HEK293 (cell line): Measurements from ENCODE around the gene PAF1.

Experiments used
- BCL11A ChIP-seq: fragments of 450-650 bp; formaldehyde crosslinking; IDR thresholded peaks from 2 replicates; pipeline ENCODE4 v1.5.1; 2016; ENCODE audit warnings: low read depth, missing biosample characterization, missing genetic modification characterization
- HIC1 ChIP-seq: fragments of 450-650 bp; formaldehyde crosslinking; IDR thresholded peaks from 2 replicates; pipeline ENCODE4 v1.5.1; 2016; ENCODE audit warnings: missing biosample characterization, missing genetic modification characterization
- KLF1 ChIP-seq: fragments of 450-650 bp; formaldehyde crosslinking; IDR thresholded peaks from 2 replicates; pipeline ENCODE4 v1.5.1; 2016; ENCODE audit warnings: missing biosample characterization, missing genetic modification characterization
- KLF7 ChIP-seq: fragments of 450-650 bp; formaldehyde crosslinking; IDR thresholded peaks from 2 replicates; pipeline ENCODE4 v1.5.1; 2016; ENCODE audit warnings: missing biosample characterization, missing genetic modification characterization, borderline replicate concordance
- MZF1 ChIP-seq: fragments of 450-650 bp; formaldehyde crosslinking; IDR thresholded peaks from 2 replicates; pipeline ENCODE4 v1.5.1; 2017; ENCODE audit warnings: missing biosample characterization, missing genetic modification characterization, borderline replicate concordance
- PRDM4 ChIP-seq: fragments of 450-650 bp; formaldehyde crosslinking; IDR thresholded peaks from 2 replicates; pipeline ENCODE4 v1.5.1; 2017; ENCODE audit warnings: missing biosample characterization, missing genetic modification characterization
- TRIM28 ChIP-seq: IDR thresholded peaks from 2 replicates; pipeline ENCODE4 v1.6.1; 2011; ENCODE audit warnings: low read length, control low read depth, borderline replicate concordance
- ZBTB44 ChIP-seq: fragments of 450-650 bp; IDR thresholded peaks from 2 replicates; pipeline ENCODE4 v1.5.1; 2018; ENCODE audit warnings: missing biosample characterization, mild to moderate bottlenecking, missing genetic modification characterization
- ZFP41 ChIP-seq: fragments of 450-650 bp; formaldehyde crosslinking; IDR thresholded peaks from 2 replicates; pipeline ENCODE4 v1.5.1; 2016; ENCODE audit warnings: missing biosample characterization, missing genetic modification characterization, borderline replicate concordance
- ZNF10 ChIP-seq: fragments of 450-650 bp; formaldehyde crosslinking; IDR thresholded peaks from 2 replicates; pipeline ENCODE4 v1.5.1; 2017; ENCODE audit warnings: missing biosample characterization, missing genetic modification characterization
- ZNF132 ChIP-seq: fragments of 450-650 bp; formaldehyde crosslinking; IDR thresholded peaks from 2 replicates; pipeline ENCODE4 v1.5.1; 2017; ENCODE audit warnings: missing biosample characterization, missing genetic modification characterization, borderline replicate concordance
- ZNF133 ChIP-seq: fragments of 450-650 bp; formaldehyde crosslinking; IDR thresholded peaks from 2 replicates; pipeline ENCODE4 v1.5.1; 2016; ENCODE audit warnings: missing biosample characterization, missing genetic modification characterization
- ZNF214 ChIP-seq: fragments of 450-650 bp; formaldehyde crosslinking; IDR thresholded peaks from 2 replicates; pipeline ENCODE4 v1.5.1; 2017; ENCODE audit warnings: missing biosample characterization, mild to moderate bottlenecking, missing genetic modification characterization, borderline replicate concordance
- ZNF223 ChIP-seq: fragments of 450-650 bp; formaldehyde crosslinking; IDR thresholded peaks from 2 replicates; pipeline ENCODE4 v1.5.1; 2016; ENCODE audit warnings: missing biosample characterization, missing genetic modification characterization
- ZNF341 ChIP-seq: fragments of 450-650 bp; formaldehyde crosslinking; IDR thresholded peaks from 2 replicates; pipeline ENCODE4; 2016; ENCODE audit warnings: low read depth, missing biosample characterization, missing genetic modification characterization
- ZNF350 ChIP-seq: fragments of 450-650 bp; formaldehyde crosslinking; IDR thresholded peaks from 2 replicates; pipeline ENCODE4 v1.5.0; 2017; ENCODE audit warnings: missing biosample characterization, mild to moderate bottlenecking, missing genetic modification characterization
- ZNF544 ChIP-seq: fragments of 450-650 bp; formaldehyde crosslinking; IDR thresholded peaks from 2 replicates; pipeline ENCODE4 v1.5.0; 2017; ENCODE audit warnings: missing biosample characterization, missing genetic modification characterization
- ZNF558 ChIP-seq: fragments of 450-650 bp; formaldehyde crosslinking; IDR thresholded peaks from 2 replicates; pipeline ENCODE4 v1.5.1; 2016; ENCODE audit warnings: missing biosample characterization, missing genetic modification characterization
- ZNF600 ChIP-seq: fragments of 450-650 bp; formaldehyde crosslinking; IDR thresholded peaks from 2 replicates; pipeline ENCODE4 v1.5.1; 2016; ENCODE audit warnings: missing biosample characterization, missing genetic modification characterization
- ZNF610 ChIP-seq: fragments of 450-650 bp; formaldehyde crosslinking; IDR thresholded peaks from 2 replicates; pipeline ENCODE4 v1.5.1; 2016; ENCODE audit warnings: missing biosample characterization, missing genetic modification characterization, borderline replicate concordance
- ZNF624 ChIP-seq: fragments of 450-650 bp; formaldehyde crosslinking; IDR thresholded peaks from 2 replicates; pipeline ENCODE4 v1.5.1; 2017; ENCODE audit warnings: missing biosample characterization, missing genetic modification characterization
- ZNF792 ChIP-seq: fragments of 450-650 bp; formaldehyde crosslinking; IDR thresholded peaks from 2 replicates; pipeline ENCODE4 v1.5.1; 2016; ENCODE audit warnings: missing biosample characterization, missing genetic modification characterization
- ZXDB ChIP-seq: fragments of 450-650 bp; formaldehyde crosslinking; IDR thresholded peaks from 2 replicates; pipeline ENCODE4 v1.5.1; 2016; ENCODE audit warnings: missing biosample characterization, missing genetic modification characterization
- TF ChIP-seq, protein P1 (sequence below): fragments of 450-650 bp; formaldehyde crosslinking; IDR thresholded peaks from 2 replicates; pipeline ENCODE4 v1.5.0; 2017; ENCODE audit warnings: missing biosample characterization, missing genetic modification characterization, borderline replicate concordance
- TF ChIP-seq, protein P2 (sequence below): fragments of 450-650 bp; formaldehyde crosslinking; IDR thresholded peaks from 2 replicates; pipeline ENCODE4 v1.5.1; 2016; ENCODE audit warnings: missing biosample characterization, missing genetic modification characterization
- TF ChIP-seq, protein P3 (sequence below): fragments of 450-650 bp; formaldehyde crosslinking; IDR thresholded peaks from 2 replicates; pipeline ENCODE4 v1.5.1; 2016; ENCODE audit warnings: missing biosample characterization, missing genetic modification characterization

The PAF1 gene

DNA sequence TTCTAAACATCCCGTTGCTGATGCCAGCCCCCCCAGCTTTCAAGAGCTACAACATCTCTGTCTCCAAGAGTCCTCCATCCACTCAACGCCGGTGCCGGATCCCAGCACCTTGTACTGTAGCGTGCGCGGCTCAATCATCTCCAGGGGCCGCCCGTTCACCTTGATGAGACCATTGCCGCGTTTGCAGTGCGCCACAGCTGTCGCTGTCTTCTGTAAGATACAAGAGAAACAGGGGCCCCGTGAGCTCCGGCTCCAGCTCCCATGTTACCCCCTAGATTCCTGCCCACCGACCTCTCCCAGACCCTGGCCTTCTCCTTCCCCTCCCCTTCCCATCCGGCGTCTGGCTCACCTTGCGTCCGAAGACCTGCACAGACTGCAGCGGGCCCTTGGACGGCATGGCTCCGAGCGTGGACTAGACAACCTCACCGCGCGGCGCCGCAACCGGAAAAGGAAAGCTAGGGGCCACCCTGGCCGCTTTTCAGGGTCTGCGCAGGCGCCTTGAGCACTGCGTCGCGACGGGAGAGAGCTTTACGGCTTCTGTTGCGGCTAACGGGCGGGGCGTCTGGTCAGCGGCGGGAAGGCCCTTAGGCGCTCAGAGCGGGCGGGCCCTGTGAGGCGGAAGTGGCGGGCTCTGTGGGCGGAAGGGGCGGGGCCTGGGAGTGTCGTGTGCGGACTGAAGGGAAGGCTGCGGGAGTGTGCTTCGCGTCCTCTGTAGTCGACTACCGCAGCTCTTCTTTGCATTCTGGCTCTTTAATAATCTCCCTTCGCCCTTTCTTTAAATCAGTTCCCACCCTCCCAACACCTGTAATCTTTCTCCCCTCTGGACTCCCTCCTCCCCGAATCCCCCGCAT, 44.8 kb upstream of the PAF1 start, which contains the start of gene RPS16 (continued):
- peak; percentile 12; the same call in 1 of the 2 replicates for TF ChIP-seq ZNF10 (tag by site-specific recombination)
- no peak for TF ChIP-seq ZNF792 (tag by site-specific recombination)
- no peak for TF ChIP-seq ZNF610 (tag by site-specific recombination)
- peak; percentile 79 for TF ChIP-seq BCL11A (tag by site-specific recombination)
- 0 out of 2 replicates have a peak, but pooled peaks have one; percentile 66 for TF ChIP-seq KLF7 (tag by site-specific recombination)
- peak; percentile 81 for TF ChIP-seq ZNF341 (tag by site-specific recombination)
- TF ChIP-seq, protein P1, sequence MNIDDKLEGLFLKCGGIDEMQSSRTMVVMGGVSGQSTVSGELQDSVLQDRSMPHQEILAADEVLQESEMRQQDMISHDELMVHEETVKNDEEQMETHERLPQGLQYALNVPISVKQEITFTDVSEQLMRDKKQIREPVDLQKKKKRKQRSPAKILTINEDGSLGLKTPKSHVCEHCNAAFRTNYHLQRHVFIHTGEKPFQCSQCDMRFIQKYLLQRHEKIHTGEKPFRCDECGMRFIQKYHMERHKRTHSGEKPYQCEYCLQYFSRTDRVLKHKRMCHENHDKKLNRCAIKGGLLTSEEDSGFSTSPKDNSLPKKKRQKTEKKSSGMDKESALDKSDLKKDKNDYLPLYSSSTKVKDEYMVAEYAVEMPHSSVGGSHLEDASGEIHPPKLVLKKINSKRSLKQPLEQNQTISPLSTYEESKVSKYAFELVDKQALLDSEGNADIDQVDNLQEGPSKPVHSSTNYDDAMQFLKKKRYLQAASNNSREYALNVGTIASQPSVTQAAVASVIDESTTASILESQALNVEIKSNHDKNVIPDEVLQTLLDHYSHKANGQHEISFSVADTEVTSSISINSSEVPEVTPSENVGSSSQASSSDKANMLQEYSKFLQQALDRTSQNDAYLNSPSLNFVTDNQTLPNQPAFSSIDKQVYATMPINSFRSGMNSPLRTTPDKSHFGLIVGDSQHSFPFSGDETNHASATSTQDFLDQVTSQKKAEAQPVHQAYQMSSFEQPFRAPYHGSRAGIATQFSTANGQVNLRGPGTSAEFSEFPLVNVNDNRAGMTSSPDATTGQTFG (tag by site-specific recombination) = peak; percentile 54; the same call in 1 of the 2 replicates
- TF ChIP-seq ZNF133 (tag by site-specific recombination) = no peak
- TF ChIP-seq ZNF223 = no peak
- peak; percentile 30; the same call in 1 of the 2 replicates for TF ChIP-seq PRDM4 (tag by site-specific recombination)
- 0 out of 2 replicates have a peak, but pooled peaks have one; percentile 9 for TF ChIP-seq ZFP41
- peak; percentile 93 for TF ChIP-seq KLF1 (tag by site-specific recombination)
- TF ChIP-seq ZNF624 (tag by site-specific recombination) = no peak
- no peak for TF ChIP-seq ZBTB44 (tag by site-specific recombination)
- TF ChIP-seq ZNF214 (tag by site-specific recombination) = no peak
- TF ChIP-seq, protein P2, sequence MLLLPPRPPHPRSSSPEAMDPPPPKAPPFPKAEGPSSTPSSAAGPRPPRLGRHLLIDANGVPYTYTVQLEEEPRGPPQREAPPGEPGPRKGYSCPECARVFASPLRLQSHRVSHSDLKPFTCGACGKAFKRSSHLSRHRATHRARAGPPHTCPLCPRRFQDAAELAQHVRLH = peak; percentile 100
- TF ChIP-seq MZF1 = no peak
- TF ChIP-seq ZNF600 (tag by site-specific recombination) = no peak
- TF ChIP-seq TRIM28 = no peak
- no peak for TF ChIP-seq ZNF558 (tag by site-specific recombination)
- no peak for TF ChIP-seq ZNF350 (tag by site-specific recombination)
- TF ChIP-seq HIC1 (tag by site-specific recombination) = no peak
- TF ChIP-seq, protein P3, sequence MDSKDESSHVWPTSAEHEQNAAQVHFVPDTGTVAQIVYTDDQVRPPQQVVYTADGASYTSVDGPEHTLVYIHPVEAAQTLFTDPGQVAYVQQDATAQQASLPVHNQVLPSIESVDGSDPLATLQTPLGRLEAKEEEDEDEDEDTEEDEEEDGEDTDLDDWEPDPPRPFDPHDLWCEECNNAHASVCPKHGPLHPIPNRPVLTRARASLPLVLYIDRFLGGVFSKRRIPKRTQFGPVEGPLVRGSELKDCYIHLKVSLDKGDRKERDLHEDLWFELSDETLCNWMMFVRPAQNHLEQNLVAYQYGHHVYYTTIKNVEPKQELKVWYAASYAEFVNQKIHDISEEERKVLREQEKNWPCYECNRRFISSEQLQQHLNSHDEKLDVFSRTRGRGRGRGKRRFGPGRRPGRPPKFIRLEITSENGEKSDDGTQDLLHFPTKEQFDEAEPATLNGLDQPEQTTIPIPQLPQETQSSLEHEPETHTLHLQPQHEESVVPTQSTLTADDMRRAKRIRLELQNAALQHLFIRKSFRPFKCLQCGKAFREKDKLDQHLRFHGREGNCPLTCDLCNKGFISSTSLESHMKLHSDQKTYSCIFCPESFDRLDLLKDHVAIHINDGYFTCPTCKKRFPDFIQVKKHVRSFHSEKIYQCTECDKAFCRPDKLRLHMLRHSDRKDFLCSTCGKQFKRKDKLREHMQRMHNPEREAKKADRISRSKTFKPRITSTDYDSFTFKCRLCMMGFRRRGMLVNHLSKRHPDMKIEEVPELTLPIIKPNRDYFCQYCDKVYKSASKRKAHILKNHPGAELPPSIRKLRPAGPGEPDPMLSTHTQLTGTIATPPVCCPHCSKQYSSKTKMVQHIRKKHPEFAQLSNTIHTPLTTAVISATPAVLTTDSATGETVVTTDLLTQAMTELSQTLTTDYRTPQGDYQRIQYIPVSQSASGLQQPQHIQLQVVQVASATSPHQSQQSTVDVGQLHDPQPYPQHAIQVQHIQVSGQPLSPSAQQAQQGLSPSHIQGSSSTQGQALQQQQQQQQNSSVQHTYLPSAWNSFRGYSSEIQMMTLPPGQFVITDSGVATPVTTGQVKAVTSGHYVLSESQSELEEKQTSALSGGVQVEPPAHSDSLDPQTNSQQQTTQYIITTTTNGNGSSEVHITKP (tag by site-specific recombination) = peak; percentile 94
- no peak for TF ChIP-seq ZNF132 (tag by site-specific recombination)
- TF ChIP-seq ZXDB = peak; percentile 100
- no peak for TF ChIP-seq ZNF544 (tag by site-specific recombination)
